ENCODE measurements around the gene AKAP5.

AKAP5 gene

GRCh38 chr14:64461221-64461620 lies 4.1 kb upstream of the AKAP5 start:
- no peak for DNase-seq

DNA sequence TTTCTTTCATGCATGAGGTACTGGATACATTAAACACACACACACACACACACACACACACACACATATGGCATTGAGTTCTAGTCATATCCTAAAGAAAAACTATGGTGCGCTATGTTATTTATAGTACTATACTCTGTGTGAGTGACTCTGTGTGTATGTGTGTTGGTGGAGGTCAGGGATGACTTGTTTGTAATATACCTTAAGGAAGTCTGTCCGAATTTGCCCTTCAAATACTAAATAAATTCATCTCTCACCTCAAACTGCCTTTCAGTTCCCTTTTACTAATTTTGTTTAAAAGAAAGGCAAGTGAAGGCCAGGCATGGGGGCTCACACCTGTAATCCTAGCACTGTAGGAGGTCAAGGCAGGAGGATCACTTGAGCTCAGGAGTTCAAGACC lies 2.1 kb upstream of the AKAP5 start:
- no peak for DNase-seq

- DNase-seq = no peak
Observed at GRCh38 chr14:64463873-64464272, 1.4 kb upstream of the AKAP5 start.

GRCh38 chr14:64464651-64465050 lies 648 bp upstream of the AKAP5 start:
- no peak for DNase-seq

DNA sequence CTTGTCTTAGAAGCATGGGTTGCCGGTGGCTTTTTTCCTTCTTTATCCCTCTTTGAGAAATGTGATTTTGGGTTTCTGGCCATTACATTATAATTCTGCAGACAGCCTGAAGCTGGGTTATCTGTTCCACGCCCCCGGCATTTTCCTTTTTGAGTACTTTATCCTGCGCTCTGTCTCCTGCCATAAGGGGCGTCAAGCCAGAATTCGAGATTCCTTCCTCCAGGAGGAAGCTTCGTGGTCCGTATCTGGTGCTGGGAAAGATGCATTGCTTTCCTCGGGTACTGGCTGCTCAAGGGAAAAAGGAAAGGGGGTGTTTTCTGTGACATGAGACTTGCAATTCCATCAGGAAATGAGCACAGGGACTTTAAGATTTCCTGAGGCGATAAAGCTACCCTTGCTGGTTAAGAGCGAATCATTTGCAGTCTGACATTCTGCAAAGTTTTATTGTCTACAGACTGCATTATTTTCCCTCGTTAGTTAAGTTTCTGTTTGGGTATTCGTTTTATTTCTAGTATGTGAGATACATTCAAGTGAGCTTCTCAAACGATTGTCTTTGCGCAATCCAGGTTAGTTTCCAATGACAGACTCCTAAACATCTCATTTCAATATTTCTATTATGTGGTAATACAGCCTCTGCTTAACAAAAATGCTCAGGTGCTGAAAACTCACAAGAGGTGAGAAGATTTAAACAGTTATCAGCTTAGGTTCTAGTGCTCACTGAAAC lies 694 bp downstream of the AKAP5 start:
- DNase-seq = no peak

DNA sequence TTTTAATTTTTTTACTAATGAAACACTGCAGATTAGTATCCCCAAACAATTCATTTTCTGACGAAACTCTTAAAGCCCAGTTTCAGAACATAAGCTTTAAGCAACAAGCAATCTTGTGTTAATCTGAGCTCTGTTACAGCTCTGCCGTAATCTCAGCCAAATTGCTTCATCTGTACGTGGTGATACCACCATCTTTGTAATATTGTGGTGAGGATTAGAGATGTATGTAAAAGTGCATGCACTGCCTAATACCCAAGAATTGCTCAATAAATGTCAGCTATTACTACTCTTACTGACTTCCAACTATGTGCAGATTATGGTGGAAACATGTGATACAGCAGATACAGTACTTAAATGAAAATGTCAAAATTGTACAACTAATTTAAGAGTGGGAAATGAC lies 1.8 kb downstream of the AKAP5 start:
- DNase-seq = no peak

GRCh38 chr14:64467566-64467965 lies 2.3 kb downstream of the AKAP5 start:
- no peak for DNase-seq

- no peak for DNase-seq
Observed at GRCh38 chr14:64468451-64468850, 3.2 kb downstream of the AKAP5 start.

GRCh38 chr14:64474041-64474440 lies 8.7 kb downstream of the AKAP5 start:
- DNase-seq = no peak

DNA sequence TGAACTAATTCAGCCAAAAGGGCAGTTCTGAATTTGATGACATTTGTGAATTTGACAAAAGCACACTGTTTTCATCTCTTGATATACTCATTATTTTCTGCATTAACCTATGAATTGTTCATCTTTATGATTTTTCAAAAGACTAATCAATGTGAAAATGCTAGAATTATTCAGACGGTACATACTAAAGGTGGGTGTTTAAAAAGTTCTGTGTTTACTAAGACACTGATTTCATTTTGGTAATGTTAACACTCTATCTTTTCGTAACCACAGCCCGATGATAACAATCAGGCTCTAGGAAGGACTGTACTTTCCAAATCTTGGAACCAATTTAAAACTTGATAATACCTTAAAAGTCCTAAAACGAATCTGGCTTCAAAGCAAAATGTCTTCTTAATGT lies 9.4 kb downstream of the AKAP5 start:
- no peak for DNase-seq

- DNase-seq = no peak
Observed at GRCh38 chr14:64475585-64476273, 10.4 kb downstream of the AKAP5 start.

DNA sequence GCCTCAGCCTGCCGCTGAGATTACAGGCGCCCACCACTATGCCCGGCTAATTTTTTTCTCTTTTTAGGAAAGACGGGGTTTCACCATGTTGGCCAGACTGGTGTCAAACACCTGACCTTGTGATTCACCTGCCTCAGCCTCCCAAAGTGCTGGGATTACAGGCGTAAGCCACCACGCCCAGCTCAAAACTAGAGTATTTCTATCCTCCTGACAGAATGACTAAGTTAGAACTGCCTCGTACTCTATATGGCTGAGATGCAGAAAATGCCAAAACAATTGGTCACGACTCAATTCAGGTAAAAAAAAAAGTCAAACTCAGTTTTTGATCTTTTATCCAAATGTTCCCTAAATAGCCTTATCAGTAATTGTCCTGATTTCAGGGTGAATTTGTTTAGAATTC lies 11.1 kb downstream of the AKAP5 start:
- DNase-seq = no peak

- no peak for DNase-seq
Observed at GRCh38 chr14:64478634-64479250, 13.4 kb downstream of the AKAP5 start.

GRCh38 chr14:64488590-64489099 lies 23.3 kb downstream of the AKAP5 start:
- DNase-seq = no peak

DNA sequence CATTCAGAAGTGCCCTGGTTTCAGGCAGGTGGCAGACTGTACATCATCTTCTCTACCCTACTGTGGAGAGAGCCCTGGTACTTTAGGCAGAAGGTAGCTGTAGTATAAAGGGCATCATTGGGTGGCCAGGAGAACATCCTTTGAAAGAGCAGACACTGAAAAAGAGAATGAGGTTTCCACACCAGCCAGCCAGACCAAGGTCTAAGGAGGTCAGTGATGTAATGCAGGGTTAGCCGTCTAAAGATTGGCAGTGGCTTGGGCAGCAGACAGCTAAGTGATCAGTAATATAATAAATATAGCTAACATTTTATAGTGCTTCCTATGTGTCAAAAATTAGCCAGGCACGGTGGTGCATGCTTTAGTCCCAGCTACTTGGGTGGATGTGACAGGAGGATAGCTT lies 26.3 kb downstream of the AKAP5 start:
- no peak for DNase-seq

DNA sequence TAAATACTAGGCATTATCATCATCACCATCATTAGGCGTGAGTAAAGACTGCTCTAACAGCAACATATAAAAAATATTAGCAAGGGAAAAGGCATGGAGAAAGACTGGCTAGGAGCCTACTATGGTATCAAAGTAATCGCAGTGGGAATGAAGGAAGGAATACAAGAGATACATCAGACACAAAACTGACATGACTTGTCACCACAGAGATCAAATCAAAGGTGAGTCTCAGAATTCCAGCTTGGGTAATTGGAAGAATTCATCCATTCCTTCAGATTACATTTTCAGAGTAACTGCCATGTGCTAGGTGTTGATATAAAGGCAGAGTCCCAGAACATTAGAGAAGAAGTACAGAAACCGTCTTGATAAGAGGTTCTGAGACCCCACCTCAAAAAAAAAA lies 28.2 kb downstream of the AKAP5 start:
- DNase-seq = no peak

DNA sequence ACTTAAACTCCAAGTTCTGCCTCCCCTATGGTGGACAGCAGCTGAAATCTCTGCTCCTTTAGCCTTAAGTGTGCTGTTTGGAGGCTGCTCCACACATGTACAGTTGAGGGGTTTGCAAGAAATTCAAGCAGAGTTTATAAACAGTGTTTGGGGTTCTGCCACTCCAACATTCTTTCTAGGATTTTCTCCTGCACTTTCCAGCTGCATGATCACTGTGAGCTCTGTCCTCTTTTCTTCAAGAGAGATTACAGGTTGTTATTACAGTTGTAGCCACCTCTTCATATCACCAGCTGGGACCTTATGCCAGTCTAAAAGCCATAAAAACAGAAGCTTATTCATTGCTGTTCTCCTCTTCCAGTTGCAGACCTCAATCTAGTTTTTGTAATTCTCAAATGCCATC lies 30.0 kb downstream of the AKAP5 start:
- DNase-seq = no peak

DNA sequence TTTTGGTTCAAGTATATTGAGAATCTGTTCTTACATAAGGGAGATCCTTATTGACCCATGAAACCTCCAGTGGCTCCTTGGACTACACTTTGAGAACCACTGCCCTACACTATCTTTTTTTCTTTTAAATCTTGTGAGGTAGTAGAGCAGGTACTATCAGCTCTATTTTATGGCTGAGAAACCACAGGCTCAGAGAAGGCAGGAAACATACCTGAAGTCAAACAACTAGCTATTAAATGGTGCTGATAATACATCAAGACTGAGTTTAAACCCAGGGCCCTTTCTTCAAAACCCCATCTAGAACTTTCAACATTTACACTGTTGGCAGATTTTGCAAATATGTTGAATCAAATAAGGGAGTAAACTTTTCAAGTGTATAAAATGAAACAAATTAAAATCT lies 31.5 kb downstream of the AKAP5 start:
- no peak for DNase-seq

DNA sequence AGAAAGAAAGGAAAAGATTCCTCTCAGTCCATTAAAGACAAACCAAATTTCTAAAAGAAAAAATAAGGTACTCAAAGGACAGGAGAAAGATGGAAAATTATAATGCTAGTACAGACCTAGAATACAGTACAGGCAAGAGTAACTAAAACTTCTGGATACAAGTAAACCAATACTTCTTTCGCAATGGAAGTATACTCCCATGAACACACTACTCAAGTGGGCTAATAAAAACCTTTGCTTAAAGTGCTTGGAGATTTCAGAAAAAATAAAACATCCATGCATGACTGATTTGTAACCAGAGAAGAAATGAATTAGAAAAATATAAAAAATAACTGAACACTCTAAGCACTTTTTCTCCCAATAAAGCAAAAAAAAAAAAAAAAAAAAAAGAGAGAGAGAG lies 34.8 kb downstream of the AKAP5 start:
- DNase-seq = no peak

DNA sequence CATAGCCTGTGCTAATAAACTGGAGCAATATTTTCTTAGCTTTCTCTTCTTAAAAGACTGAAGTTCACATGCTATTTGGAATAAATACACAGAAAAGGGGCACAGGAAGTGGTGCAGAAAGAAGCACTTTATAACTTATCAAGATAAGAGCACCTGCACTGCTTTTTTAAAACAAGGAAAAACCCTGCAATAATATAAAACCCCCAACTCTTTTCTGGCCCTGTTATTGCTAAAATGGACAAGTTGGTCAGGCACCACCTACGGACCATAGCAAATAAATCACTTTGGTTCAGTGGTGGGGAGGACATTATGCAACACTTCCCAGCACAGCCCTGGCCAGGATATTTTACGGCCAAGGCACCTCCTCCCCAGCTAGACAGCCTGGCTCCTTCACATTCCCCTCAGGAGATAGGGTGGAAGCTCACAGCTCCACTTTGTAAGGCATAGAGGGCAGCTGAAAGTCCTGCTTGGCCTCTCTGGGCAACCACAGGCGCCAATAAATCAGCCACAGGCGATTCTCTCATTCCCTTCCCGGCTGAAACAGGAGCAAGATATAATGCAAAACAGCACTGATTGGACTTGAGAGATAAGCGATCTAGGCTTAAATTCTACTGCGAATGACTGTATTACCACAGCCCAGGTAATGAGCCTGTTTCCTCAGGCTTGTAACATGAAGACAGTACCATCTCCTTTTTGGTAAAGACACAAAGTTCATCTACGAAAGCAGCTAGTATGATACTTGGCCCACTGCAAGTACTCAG lies 36.3 kb downstream of the AKAP5 start:
- DNase-seq = no peak

DNA sequence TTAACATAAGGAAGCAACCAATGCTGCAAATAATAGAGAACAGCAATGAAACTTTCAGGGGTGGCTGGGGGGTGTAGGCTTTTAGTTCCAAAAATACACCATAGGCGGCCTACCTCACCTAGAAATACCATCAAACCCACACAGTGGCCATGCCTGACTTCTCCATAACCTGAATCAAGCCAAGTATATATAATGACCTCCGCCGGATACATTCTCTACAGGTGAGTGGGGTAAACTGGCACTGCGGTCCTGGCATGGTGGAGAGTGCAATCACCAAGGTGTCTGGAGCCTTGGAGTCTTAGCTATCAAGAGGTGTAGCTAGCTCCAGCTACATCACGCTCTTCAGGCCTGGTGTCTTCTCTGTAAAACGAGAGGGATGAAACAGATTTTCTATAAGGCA lies 37.2 kb downstream of the AKAP5 start:
- no peak for DNase-seq

DNA sequence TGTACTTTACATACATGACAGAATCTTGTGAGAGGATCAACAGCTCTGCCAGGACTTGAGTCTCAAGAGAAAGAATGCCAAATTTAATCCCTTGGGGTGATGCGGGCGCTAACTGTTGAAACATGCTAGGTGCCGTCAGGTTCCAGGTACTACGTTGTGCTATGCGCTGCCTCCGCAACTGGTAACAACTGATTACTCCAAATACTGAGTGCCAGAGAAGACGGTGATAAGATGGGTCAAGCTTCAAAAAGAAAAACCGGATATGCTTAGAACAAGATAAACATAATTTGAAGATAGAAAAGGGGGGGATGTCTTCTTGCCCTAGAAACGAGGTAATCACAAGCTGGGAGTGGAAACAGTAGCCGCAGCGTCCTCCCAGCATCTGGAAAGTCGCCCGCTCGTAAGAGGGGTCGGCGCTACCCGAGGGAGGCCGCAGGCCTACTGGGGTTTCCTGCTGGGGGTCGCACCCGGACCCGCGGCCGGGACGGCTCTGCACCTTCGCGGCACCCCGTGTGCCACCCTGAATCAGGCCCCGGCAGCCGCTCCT lies 37.7 kb downstream of the AKAP5 start:
- peak in 1 of 2 experiments; percentile 25 for DNase-seq
